HG02981 (cell line): ENCODE data around the gene SAMD13.

ENCODE experiments used
- ATAC-seq: cut with Tn5 transposase; IDR thresholded peaks from one replicate; pipeline ENCODE4 v1.9.1; 2021; ENCODE audit warnings: mild to moderate bottlenecking, moderate library complexity; ENCODE audit not compliant: unreplicated experiment

SAMD13 gene

DNA sequence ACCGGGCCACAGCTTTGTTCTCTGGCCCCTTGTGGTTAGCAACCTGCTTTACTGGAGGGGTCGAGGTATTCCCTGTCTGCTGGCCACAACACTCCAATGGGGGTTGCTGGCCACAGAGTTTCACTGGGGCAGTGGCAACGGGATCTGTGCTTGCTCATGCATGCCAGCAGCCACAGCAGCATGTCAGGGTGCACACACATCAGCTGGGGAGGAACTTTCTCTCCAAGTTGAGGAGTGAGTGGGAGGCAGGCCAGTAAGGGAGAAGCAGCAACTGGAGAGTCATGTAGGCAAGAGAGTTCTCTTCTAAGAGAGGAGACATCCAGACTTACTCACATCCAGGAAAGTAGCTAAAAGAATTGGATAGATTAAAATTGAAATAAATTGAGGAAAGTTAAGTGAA, 38.0 kb downstream of the SAMD13 start:
- no peak for ATAC-seq

DNA sequence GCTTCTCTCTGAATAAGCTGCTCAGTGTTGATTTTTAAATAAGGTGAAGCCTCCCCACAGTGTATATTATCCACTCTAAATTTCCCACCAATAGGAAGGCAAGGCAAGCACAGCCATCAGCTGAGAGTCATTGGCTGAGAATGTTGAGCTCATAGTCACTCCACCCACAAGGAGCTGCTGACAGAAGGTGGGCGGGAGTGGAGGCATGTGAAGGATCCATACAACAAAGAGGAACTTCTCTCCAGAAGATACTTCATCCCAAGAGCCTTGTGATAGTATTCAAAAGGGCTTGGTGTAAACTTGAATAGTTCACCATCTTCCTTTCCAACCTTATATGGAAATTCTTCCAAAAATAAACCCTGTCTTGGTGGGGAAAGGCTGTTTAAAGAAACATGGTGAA, 42.8 kb downstream of the SAMD13 start:
- ATAC-seq, result no peak

GRCh38 chr1:84345220-84345619, 43.7 kb downstream of the SAMD13 start:
- ATAC-seq, result no peak

- ATAC-seq, result no peak
Observed at GRCh38 chr1:84347271-84347931, 45.9 kb downstream of the SAMD13 start.

GRCh38 chr1:84347932-84348555, 46.5 kb downstream of the SAMD13 start:
- ATAC-seq, result no peak

GRCh38 chr1:84348759-84349158, 47.3 kb downstream of the SAMD13 start:
- ATAC-seq, result no peak

DNA sequence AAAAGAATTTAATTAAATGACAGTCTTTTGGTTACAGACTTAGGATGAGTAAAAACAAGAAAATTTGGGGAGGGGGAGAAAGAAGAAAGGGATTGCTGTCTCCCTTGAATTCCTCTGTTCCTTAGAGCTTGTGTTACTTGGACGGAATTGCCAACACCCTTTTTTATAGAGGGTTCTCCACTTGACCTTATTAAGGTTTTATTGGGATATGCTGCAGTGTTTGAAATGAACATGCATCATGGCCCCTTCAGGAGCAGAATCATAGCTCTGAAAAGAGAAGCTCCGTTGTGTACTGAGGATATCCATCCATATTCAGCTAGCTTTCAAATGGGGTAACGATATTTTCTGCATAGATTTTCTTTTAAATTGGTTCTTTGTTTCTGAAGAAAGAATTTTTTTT, 48.6 kb downstream of the SAMD13 start:
- ATAC-seq, result no peak

DNA sequence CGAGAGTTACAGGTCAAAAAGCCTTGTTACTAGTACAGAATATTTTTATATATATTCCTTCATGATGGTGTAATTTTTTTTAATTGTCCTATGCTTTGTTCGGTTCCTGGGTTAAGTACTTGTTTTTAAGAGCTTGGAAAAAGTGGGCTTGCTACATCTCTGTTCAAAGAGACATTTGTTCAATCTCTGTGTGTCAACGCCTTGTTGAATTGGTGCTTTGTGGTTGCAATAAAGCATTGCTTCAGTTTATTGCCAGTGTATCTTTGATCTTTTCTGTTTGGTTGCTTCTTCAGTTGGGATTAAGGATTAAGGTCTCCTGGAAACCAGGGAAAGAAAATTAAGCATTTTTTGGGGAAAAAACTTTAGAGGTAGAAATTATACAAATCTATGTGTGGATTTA, 49.0 kb downstream of the SAMD13 start:
- ATAC-seq, result no peak

DNA sequence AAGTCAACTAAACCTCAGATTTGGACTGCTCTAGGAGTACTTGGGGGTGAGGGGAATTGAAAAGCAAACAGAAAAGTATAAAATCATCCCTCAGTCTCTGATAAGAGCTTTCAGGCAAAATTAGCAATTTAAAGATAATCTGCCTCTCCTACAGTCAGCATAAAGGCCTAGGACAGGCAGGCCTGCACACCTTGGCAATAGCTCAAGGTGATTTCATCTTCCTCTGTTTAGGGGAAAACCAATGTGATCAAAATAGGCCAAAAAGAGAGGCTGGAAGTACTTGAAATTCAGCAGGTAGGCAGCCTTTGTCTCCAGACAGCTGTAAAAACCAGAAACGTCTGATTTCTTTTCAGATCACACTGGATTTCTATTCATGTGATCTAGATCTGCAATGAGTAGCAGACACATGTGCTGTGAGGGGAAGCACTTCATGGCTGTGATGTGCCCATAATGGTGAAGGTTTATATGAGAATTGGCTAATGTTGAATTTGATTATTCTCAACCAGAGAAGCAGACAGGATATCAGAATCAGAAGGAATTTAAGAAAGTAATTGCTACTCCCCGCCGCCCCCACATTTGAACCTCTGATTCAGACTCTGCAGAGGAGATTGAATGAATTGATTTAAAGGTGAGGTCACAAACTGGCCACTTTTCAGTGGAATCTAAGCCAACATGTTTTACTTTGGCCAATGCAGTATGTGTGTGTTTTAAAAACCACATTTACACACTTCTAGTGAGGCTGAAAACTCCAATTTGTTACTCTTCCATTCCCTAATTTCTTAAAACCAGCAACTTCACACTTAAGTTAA, 51.0 kb downstream of the SAMD13 start:
- no peak for ATAC-seq

GRCh38 chr1:84353695-84354094, 52.2 kb downstream of the SAMD13 start:
- ATAC-seq, result no peak

- ATAC-seq, result no peak
Observed at GRCh38 chr1:84355556-84355955, 54.0 kb downstream of the SAMD13 start.

- no peak for ATAC-seq
Observed at GRCh38 chr1:84356881-84357280, 55.4 kb downstream of the SAMD13 start.

- no peak for ATAC-seq
Observed at GRCh38 chr1:84358695-84359094, 57.2 kb downstream of the SAMD13 start.

- no peak for ATAC-seq
Observed at GRCh38 chr1:84360316-84360715, 58.8 kb downstream of the SAMD13 start.

DNA sequence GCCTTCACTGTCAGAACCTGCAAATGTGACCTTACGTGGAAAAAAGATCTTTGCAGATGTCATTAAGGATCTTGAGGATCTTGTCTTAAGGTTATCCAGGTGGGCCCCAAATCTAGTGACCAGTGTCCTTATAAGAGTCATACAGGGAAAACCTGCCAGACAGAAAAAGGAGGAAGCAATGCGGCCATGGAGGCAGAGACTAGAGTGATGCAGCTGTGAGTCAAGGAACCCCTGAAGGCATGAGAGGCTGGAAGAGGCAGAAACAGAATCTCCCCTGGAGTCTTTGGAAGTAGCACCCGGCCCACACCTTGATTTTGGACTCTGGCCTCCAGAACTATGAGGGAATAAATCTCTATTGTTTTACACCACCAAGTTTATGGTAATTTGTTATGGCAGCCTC, 60.3 kb downstream of the SAMD13 start:
- no peak for ATAC-seq

DNA sequence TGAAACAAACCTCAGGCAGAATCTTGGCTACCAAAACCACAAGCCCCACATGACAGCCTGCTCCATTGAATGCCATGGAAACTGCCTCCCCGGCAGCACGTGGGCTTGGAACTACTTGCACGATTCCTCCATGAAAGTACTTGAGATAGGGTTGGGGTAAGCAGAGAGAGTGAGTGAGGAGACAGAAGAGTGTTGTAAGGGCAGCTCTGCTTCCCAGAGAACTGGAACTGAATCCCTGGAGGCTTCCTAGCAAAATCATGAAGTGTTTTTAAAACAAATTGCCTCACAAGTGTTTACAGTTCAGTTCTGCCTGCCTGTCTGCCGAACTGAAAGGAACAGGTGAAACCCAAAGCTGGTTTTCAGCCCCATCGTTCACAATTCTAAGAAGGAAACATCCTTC, 61.5 kb downstream of the SAMD13 start:
- no peak for ATAC-seq

DNA sequence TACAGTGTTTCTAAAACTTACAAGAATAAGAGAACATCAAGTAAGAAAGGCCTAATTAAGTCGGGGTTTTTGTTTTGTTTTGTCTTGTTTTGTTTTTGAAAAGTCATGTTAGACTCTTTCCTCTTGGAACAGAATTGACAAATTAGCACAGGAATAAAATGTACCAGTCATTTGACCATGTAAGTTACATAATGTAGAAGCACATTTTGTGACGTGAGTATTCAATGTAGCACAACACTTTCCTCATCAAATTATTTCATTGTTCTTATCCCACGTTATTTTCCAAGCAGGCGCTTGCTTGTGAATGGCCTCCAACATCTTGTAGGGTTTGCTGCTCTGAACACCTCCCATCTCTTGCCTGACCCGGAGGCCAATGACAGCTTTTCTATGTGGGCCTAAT, 62.1 kb downstream of the SAMD13 start:
- ATAC-seq, result no peak

DNA sequence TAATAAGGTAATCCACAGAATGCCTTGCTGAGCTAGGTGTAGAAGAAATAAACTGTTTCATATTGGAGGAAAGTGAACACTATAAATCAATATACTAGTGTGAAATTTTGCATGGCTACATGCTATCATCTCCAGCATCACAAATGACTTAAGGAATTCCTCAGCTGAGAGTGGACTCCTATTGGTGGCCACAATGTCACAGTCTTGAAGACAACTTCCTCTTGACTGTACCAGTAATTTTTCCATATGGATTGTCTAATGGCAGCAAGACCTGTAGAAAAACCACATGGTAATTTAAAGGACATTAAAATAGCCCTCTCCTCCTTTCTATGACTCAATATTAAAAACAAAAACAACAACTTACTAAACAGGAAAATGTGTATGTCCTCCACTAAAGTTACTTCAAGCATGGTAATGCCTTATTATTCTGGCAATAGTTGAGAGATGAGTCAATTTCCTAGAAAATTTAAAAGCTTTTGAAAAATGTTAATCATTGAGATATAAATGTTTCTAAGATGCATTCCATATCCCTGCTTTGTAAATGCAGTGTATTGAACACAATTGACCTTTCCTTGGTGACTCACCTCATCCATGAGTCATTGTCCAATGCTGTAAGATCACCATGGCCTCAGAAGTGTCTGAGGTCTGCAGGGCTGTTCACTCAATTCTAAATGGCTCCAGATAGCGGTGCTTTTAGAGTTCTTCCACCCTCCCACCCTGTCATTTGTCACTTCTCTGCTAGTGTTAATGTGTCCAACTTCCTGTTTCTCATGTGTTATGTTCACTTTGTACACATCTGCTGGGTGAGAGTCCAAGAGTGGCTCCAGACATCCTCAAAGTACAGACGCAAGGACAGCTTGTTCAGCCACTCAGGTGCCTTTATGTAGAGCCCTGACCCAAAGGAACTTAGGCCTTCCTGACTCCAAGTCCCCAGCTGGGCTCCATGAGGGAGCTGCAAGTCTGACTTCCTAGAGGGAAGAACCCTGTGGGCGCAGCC, 64.0 kb downstream of the SAMD13 start:
- no peak for ATAC-seq

GRCh38 chr1:84366786-84367185, 65.3 kb downstream of the SAMD13 start:
- ATAC-seq, result no peak

- no peak for ATAC-seq
Observed at GRCh38 chr1:84367219-84367618, 65.7 kb downstream of the SAMD13 start.

GRCh38 chr1:84368441-84368840, 66.9 kb downstream of the SAMD13 start:
- no peak for ATAC-seq
